Measurements from ENCODE around the gene MAD1L1.

The MAD1L1 gene

DNA sequence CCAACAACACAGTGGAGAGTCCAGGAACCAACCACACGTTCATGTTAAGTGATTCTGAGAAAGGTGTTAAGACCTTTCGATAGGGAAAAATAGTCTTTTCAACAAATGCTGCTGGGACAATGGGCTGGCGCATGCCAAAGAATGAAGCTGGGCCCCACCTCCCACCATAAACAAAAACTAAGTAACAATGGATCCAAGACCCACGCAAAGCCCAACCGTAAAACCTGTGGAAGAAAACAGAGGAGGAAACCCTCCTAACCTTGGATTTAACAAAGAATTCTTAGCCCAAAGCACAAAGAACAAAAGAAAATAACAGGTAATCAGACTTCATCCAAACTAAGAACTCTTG, 289.8 kb downstream of the MAD1L1 start:
- Histone ChIP-seq H3K9ac (ENCODE audit: low read depth, low read length) (no peak overlapping the region), H3K27me3 (ENCODE audit: insufficient read depth, low read length, poor library complexity) (no peaks in the 10 kb centered on the region), H3K4me2 (ENCODE audit: insufficient read depth, low read length) (no peak overlapping the region)

DNA sequence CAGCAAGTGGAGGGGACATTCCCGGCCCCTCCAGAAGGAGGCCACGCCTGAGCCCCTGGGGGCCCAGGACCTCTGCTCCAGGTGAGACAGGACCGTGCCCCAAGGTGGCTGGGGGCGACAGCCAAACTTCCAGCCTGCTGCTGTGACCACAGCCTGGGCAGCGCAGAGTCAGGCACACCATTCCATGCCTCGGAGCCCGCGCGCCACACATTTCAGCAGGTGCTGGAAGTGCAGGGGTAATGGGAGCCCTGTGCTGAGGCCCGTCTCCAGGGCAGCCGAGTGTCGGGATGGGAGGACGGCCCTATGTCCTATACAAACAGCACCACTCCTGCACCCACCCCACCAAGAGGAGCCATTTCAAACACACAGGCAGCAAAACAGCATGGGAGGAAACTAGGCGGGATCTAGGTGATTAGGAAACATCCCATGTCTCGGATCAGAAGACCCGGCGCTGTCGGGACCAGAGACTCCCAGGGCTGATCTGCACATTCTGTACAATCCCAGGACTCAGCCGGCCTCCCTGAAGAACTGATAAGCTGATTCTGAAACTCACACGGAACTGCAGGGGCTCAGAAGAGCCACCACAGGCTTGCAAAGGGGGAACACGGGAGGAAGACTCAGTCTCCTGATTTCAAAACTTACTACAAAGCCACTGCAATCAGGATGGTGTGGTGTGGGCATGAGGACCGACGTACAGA, 290.4 kb downstream of the MAD1L1 start:
- no peak for TF ChIP-seq CTCF (IDR thresholded peaks at IDR 0.05; ENCODE audit: borderline replicate concordance, extremely low read depth, low read length, poor library complexity, severe bottlenecking)
- TF ChIP-seq EZH2 (IDR thresholded peaks at IDR 0.05; ENCODE audit: borderline replicate concordance, low read depth, low read length, severe bottlenecking) = no peak
- Histone ChIP-seq H3K79me2 (ENCODE audit: insufficient read depth, low read length) (peaks cover 22% of the 10 kb centered on the region), H3K4me3 (ENCODE audit: low read depth in 1 of 2, low read length in 2 of 2) (no peak overlapping the region), H3K27me3 (ENCODE audit: insufficient read depth, low read length, poor library complexity) (no peaks in the 10 kb centered on the region), H3K9me3 (ENCODE audit: insufficient read depth, low read length, severe bottlenecking) (peaks cover 2% of the 10 kb centered on the region), H2AFZ (ENCODE audit: low read depth, low read length) (no peak overlapping the region), H3K4me1 (ENCODE audit: insufficient read depth, low read length) (peaks cover 69% of the 10 kb centered on the region), H4K20me1 (ENCODE audit: insufficient read depth, low read length) (peaks cover 21% of the 10 kb centered on the region; the same call in 1 of the 2 replicates), H3K36me3 (ENCODE audit: insufficient read depth, low read length) (peaks cover 5% of the 10 kb centered on the region), H3K27ac (ENCODE audit: low read length) (peak overlapping the region; percentile 94), H3K4me2 (ENCODE audit: insufficient read depth, low read length) (no peak overlapping the region), H3K9ac (ENCODE audit: low read depth, low read length) (no peak overlapping the region)
- DNase-seq (no peak), ATAC-seq (ENCODE audit: insufficient read depth, low read depth) (no peak)

More for the DNA sequence above, 289.8 kb downstream of the MAD1L1 start:
- Histone ChIP-seq H3K4me3 (ENCODE audit: low read depth in 1 of 2, low read length in 2 of 2) (no peak overlapping the region), H4K20me1 (ENCODE audit: insufficient read depth, low read length) (peaks cover 24% of the 10 kb centered on the region; the same call in 1 of the 2 replicates), H3K27ac (ENCODE audit: low read length) (peak overlapping the region; percentile 94), H2AFZ (ENCODE audit: low read depth, low read length) (no peak overlapping the region), H3K9me3 (ENCODE audit: insufficient read depth, low read length, severe bottlenecking) (peaks cover 2% of the 10 kb centered on the region), H3K4me1 (ENCODE audit: insufficient read depth, low read length) (peaks cover 69% of the 10 kb centered on the region), H3K79me2 (ENCODE audit: insufficient read depth, low read length) (peaks cover 21% of the 10 kb centered on the region), H3K36me3 (ENCODE audit: insufficient read depth, low read length) (peaks cover 7% of the 10 kb centered on the region)
- no peak for ATAC-seq (ENCODE audit: insufficient read depth, low read depth)
- TF ChIP-seq EZH2 (IDR thresholded peaks at IDR 0.05; ENCODE audit: borderline replicate concordance, low read depth, low read length, severe bottlenecking) (no peak), CTCF (IDR thresholded peaks at IDR 0.05; ENCODE audit: borderline replicate concordance, extremely low read depth, low read length, poor library complexity, severe bottlenecking) (no peak)
- no peak for DNase-seq

- no peak for DNase-seq
- no peaks in the 10 kb centered on the region for H3K27me3 ChIP-seq (ENCODE audit: insufficient read depth, low read length, poor library complexity)
- TF ChIP-seq EZH2 (IDR thresholded peaks at IDR 0.05; ENCODE audit: borderline replicate concordance, low read depth, low read length, severe bottlenecking) (no peak), CTCF (IDR thresholded peaks at IDR 0.05; ENCODE audit: borderline replicate concordance, extremely low read depth, low read length, poor library complexity, severe bottlenecking) (no peak)
- no peak for ATAC-seq (ENCODE audit: insufficient read depth, low read depth)
- H3K36me3 ChIP-seq (ENCODE audit: insufficient read depth, low read length) = peaks cover 12% of the 10 kb centered on the region
- H2AFZ ChIP-seq (ENCODE audit: low read depth, low read length) = no peak overlapping the region
- H3K4me3 ChIP-seq (ENCODE audit: low read depth in 1 of 2, low read length in 2 of 2) = no peak overlapping the region
- peaks cover 29% of the 10 kb centered on the region for H4K20me1 ChIP-seq (ENCODE audit: insufficient read depth, low read length)
- peak overlapping the region; percentile 94 for H3K27ac ChIP-seq (ENCODE audit: low read length)
- peak overlapping the region; percentile 66; the same call in 1 of the 2 replicates for H3K9ac ChIP-seq (ENCODE audit: low read depth, low read length)
- H3K9me3 ChIP-seq (ENCODE audit: insufficient read depth, low read length, severe bottlenecking) = peaks cover 2% of the 10 kb centered on the region
- H3K4me2 ChIP-seq (ENCODE audit: insufficient read depth, low read length) = peak overlapping the region; percentile 15; the same call in 1 of the 2 replicates
- peaks cover 29% of the 10 kb centered on the region for H3K79me2 ChIP-seq (ENCODE audit: insufficient read depth, low read length)
- peaks cover 77% of the 10 kb centered on the region for H3K4me1 ChIP-seq (ENCODE audit: insufficient read depth, low read length)
These were observed 291.1 kb downstream of the MAD1L1 start for GRCh38 chr7:1941464-1942242.

All from DND-41 (cell line).